Transverse colon (tissue), 4 donors: Measurements from ENCODE around the gene AKAP6. TPM values are rescaled to one million over a fixed set of nuclear protein-coding genes. Genes with fewer than 3 reads are reported as not detected.

Source experiments
- DNase-seq: peaks from one replicate; pipeline ENCODE4 v3.0.0-alpha.2; 2019
- H3K27ac ChIP-seq, 4 donors: fragments of 200-600 bp; sonication (generic); 2 replicates each; pipeline ENCODE4 v1.5.1; 2016 to 2018; ENCODE audit warnings: inconsistent platforms in 4 of 4
- H3K27me3 ChIP-seq: fragments of 200-600 bp; sonication (generic); 2 replicates; pipeline ENCODE4 v1.5.1; 2017; ENCODE audit warnings: inconsistent platforms
- H3K36me3 ChIP-seq, 4 donors: fragments of 200-600 bp; sonication (generic); 2 replicates each; pipeline ENCODE4 v1.5.1; 2017 to 2019; ENCODE audit warnings: inconsistent platforms in 4 of 4
- H3K4me1 ChIP-seq, 4 donors: fragments of 200-600 bp; sonication (generic); 2 replicates each; pipeline ENCODE4 v1.5.1; 2017 to 2020; ENCODE audit warnings: inconsistent platforms in 4 of 4
- H3K4me3 ChIP-seq, 4 donors: fragments of 200-600 bp; sonication (generic); 1 replicate in 1 of 4; 2 replicates in 3 of 4; pipeline versions ENCODE4 v1.5.1 to v1.6.1; 2017 to 2019; ENCODE audit warnings: inconsistent platforms in 4 of 4
- H3K9me3 ChIP-seq, 2 donors: fragments of 200-600 bp; sonication (generic); 2 replicates each; pipeline ENCODE4 v1.5.1; 2017 to 2019; ENCODE audit warnings: inconsistent platforms in 2 of 2
- CTCF ChIP-seq, 5 experiments: fragments of 200-600 bp in 3 of 5; fragments of 450-650 bp in 2 of 5; sonication (generic) in 3 of 5; IDR thresholded peaks; 1 replicate in 2 of 5; 2 replicates in 3 of 5; pipeline ENCODE4 v1.5.1; 2016 to 2017; ENCODE audit warnings: antibody characterized with exemption in 5 of 5, inconsistent platforms in 3 of 5, mild to moderate bottlenecking in 2 of 5, moderate library complexity in 1 of 5
- EP300 ChIP-seq: sonication (generic); formaldehyde crosslinking; IDR thresholded peaks from one replicate; pipeline ENCODE4 v1.6.1; 2017; ENCODE audit warnings: antibody characterized with exemption, low read depth
- POLR2A ChIP-seq: fragments of 450-650 bp; IDR thresholded peaks from one replicate; pipeline ENCODE4 v1.6.1; 2016; ENCODE audit warnings: antibody characterized with exemption, mild to moderate bottlenecking, moderate library complexity
- POLR2AphosphoS5 ChIP-seq, 3 donors: sonication (generic); formaldehyde crosslinking; IDR thresholded peaks; one replicate each; pipeline ENCODE4 v1.6.1; 2016; ENCODE audit warnings: antibody characterized with exemption in 3 of 3
- WGBS, 2 donors: methylation state at CpG; one replicate each; pipeline ENCODE4 v1.1.5; 2018; ENCODE audit warnings: low coverage in 1 of 2; 5-methylcytosine and 5-hydroxymethylcytosine counted together
- in situ Hi-C, 4 donors: fragments of 200-750 bp; cut with MboI; loops; one replicate each; pipeline versions ENCODE4 v1.15.0 to v1.15.1; 2017; ENCODE audit warnings: low sequenced_read_pairs in 3 of 4, low pct_ligation_motif_present in 1 of 4, low pct_unique_long_range_greater_than_20kb in 1 of 4
- intact Hi-C: fragments of 100-400 bp; cut with DNase I; formaldehyde crosslinking; loops from one replicate; pipeline ENCODE4 v1.15.1; 2023; ENCODE audit warnings: low total_unique reads
- total RNA-seq, 4 donors: library from RNA; depleted of rRNA; stranded (reverse); fragments of >200 nt; gene quantifications; one replicate each; pipeline ENCODE4 v1.1.0, GENCODE V29; 2016

The AKAP6 gene
- total RNA-seq, 4 donors from 2014 or later: 6.3 to 16.7 (median 9.7) TPM

GRCh38 chr14:32350020-32350419, 20.9 kb downstream of the AKAP6 start:
- in situ Hi-C loops: no loop called here
- H3K27ac ChIP-seq: no peak overlapping the region

GRCh38 chr14:32352631-32353030, 23.5 kb downstream of the AKAP6 start:
- WGBS, 2 donors: 88% methylated on average over 4 of the region's 4 CpGs

More at GRCh38 chr14:32350020-32350419, 20.9 kb downstream of the AKAP6 start:
- no peak for DNase-seq
- no peak for TF ChIP-seq POLR2AphosphoS5 (IDR thresholded peaks at IDR 0.05)
- no peak for TF ChIP-seq CTCF (IDR thresholded peaks at IDR 0.05)
- TF ChIP-seq EP300: no peak
- TF ChIP-seq POLR2A: no peak
- 61 to 86% methylated on average over 1 of the region's 1 CpG for WGBS, 2 donors
- Histone ChIP-seq H3K27me3 (no peaks in the 10 kb centered on the region), H3K4me1 (peaks cover 0 to 5% (median 0%) of the 10 kb centered on the region in 4 donors), H3K4me3 (no peak overlapping the region), H3K9me3 (no peaks in the 10 kb centered on the region), H3K36me3 (no peaks in the 10 kb centered on the region)
- intact Hi-C loops: no loop called here

GRCh38 chr14:32354716-32355115, 25.6 kb downstream of the AKAP6 start:
- H3K9me3 ChIP-seq: no peaks in the 10 kb centered on the region
- 59 to 64% methylated on average over 3 of the region's 3 CpGs for WGBS, 2 donors
- intact Hi-C loops: no loop called here
- TF ChIP-seq POLR2AphosphoS5 (IDR thresholded peaks at IDR 0.05) (no peak), CTCF (IDR thresholded peaks at IDR 0.05) (no peak), EP300 (no peak), POLR2A (no peak)
- no peaks in the 10 kb centered on the region for H3K4me1 ChIP-seq
- no peak overlapping the region for H3K4me3 ChIP-seq
- no peaks in the 10 kb centered on the region for H3K27me3 ChIP-seq
- DNase-seq: no peak
- H3K27ac ChIP-seq: no peak overlapping the region
- in situ Hi-C loops: no loop called here
- H3K36me3 ChIP-seq: no peaks in the 10 kb centered on the region

More at GRCh38 chr14:32352631-32353030, 23.5 kb downstream of the AKAP6 start:
- no peaks in the 10 kb centered on the region for H3K36me3 ChIP-seq
- TF ChIP-seq POLR2AphosphoS5 (IDR thresholded peaks at IDR 0.05): no peak
- no peak for TF ChIP-seq POLR2A
- no peak for TF ChIP-seq EP300
- TF ChIP-seq CTCF (IDR thresholded peaks at IDR 0.05): no peak
- H3K27me3 ChIP-seq: no peaks in the 10 kb centered on the region
- no peak overlapping the region for H3K27ac ChIP-seq
- no peak overlapping the region for H3K4me3 ChIP-seq
- intact Hi-C loops: no loop called here
- in situ Hi-C loops: no loop called here
- DNase-seq: no peak
- H3K9me3 ChIP-seq: no peaks in the 10 kb centered on the region
- H3K4me1 ChIP-seq: no peaks in the 10 kb centered on the region

GRCh38 chr14:32358781-32359180, 29.7 kb downstream of the AKAP6 start:
- H3K9me3 ChIP-seq: no peaks in the 10 kb centered on the region
- in situ Hi-C loops: no loop called here
- no peaks in the 10 kb centered on the region for H3K4me1 ChIP-seq
- no peaks in the 10 kb centered on the region for H3K36me3 ChIP-seq
- no peak for DNase-seq
- H3K27ac ChIP-seq: no peak overlapping the region
- TF ChIP-seq POLR2AphosphoS5 (IDR thresholded peaks at IDR 0.05): no peak
- intact Hi-C loops: no loop called here
- no peak overlapping the region for H3K4me3 ChIP-seq
- H3K27me3 ChIP-seq: no peaks in the 10 kb centered on the region
- 78 to 80% methylated on average over 1 to 3 of the region's 3 CpGs for WGBS, 2 donors

- Histone ChIP-seq H3K27me3 (no peaks in the 10 kb centered on the region), H3K9me3 (no peaks in the 10 kb centered on the region), H3K27ac (no peak overlapping the region), H3K36me3 (no peaks in the 10 kb centered on the region), H3K4me3 (no peak overlapping the region), H3K4me1 (peaks cover 0 to 7% (median 0%) of the 10 kb centered on the region in 4 donors)
- TF ChIP-seq POLR2AphosphoS5 (IDR thresholded peaks at IDR 0.05): no peak
- no peak for TF ChIP-seq POLR2A
- no peak for TF ChIP-seq EP300
- TF ChIP-seq CTCF (IDR thresholded peaks at IDR 0.05): no peak
- intact Hi-C loops: no loop called here
- in situ Hi-C loops: no loop called here
- WGBS, 2 donors: 100% methylated on average over 2 of the region's 2 CpGs; no CpG with 5 or more reads in 1 of the 2 donors
- DNase-seq: no peak
These were observed 32.6 kb downstream of the AKAP6 start for GRCh38 chr14:32361674-32362073.
